Measurements from ENCODE around the gene LINGO4.
A peak's percentile ranks its signal among the peaks of the same experiment; 100 is the strongest.

LINGO4 gene

GRCh38 chr1:151841141-151841540 is 35.9 kb upstream of the LINGO4 start:
- TF ChIP-seq POLR2A (IDR thresholded peaks at IDR 0.05; ENCODE audit: low read depth, low read length) = no peak
- no peak for TF ChIP-seq TAF1 (IDR thresholded peaks at IDR 0.05; ENCODE audit: borderline replicate concordance, low read depth, low read length)
- TF ChIP-seq POLR2AphosphoS5 (IDR thresholded peaks at IDR 0.05; ENCODE audit: low read depth, low read length) = no peak
- no peak for FAIRE-seq
- DNase-seq (ENCODE audit: insufficient read length) = no peak

- TF ChIP-seq TAF1 (IDR thresholded peaks at IDR 0.05; ENCODE audit: borderline replicate concordance, low read depth, low read length) = no peak
- TF ChIP-seq POLR2AphosphoS5 (IDR thresholded peaks at IDR 0.05; ENCODE audit: low read depth, low read length) = no peak
- TF ChIP-seq POLR2A (IDR thresholded peaks at IDR 0.05; ENCODE audit: low read depth, low read length) = no peak
- FAIRE-seq = no peak
These were observed 35.2 kb upstream of the LINGO4 start for GRCh38 chr1:151840421-151840820.

GRCh38 chr1:151839457-151840403 is 34.5 kb upstream of the LINGO4 start, which contains the start of gene C2CD4D:
Gene C2CD4D (minus strand): TSS chr1:151839820. CDS start chr1:151838989, 831 bp downstream.
- TF ChIP-seq POLR2A (IDR thresholded peaks at IDR 0.05; ENCODE audit: low read depth, low read length) = peak; percentile 45; the same call in 1 of the 2 replicates
- no peak for TF ChIP-seq TAF1 (IDR thresholded peaks at IDR 0.05; ENCODE audit: borderline replicate concordance, low read depth, low read length)
- peak; percentile 53 for DNase-seq (ENCODE audit: insufficient read length)
- peak; percentile 67 for FAIRE-seq

More at GRCh38 chr1:151840421-151840820, 35.2 kb upstream of the LINGO4 start:
- DNase-seq (ENCODE audit: insufficient read length) = no peak

DNA sequence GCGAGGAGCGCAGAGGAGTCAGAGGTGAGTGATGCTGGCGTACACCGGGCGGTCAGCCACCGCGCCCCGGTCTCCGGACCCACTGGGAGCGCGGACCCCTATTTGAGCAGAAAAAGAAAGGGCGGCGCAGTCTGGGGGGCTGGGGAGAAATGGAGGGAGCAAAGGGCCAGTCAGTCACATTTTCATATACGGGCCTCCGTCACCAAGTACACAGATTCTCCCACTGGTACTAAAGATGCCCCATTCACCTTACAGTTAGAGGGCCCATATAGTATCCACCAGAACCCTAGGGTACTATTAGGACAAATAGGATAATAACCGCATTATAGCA is 33.8 kb upstream of the LINGO4 start:
- DNase-seq (ENCODE audit: insufficient read length) = no peak
- no peak for FAIRE-seq
- TF ChIP-seq TAF1 (IDR thresholded peaks at IDR 0.05; ENCODE audit: borderline replicate concordance, low read depth, low read length) (no peak), POLR2AphosphoS5 (IDR thresholded peaks at IDR 0.05; ENCODE audit: low read depth, low read length) (no peak), POLR2A (IDR thresholded peaks at IDR 0.05; ENCODE audit: low read depth, low read length) (no peak)

DNA sequence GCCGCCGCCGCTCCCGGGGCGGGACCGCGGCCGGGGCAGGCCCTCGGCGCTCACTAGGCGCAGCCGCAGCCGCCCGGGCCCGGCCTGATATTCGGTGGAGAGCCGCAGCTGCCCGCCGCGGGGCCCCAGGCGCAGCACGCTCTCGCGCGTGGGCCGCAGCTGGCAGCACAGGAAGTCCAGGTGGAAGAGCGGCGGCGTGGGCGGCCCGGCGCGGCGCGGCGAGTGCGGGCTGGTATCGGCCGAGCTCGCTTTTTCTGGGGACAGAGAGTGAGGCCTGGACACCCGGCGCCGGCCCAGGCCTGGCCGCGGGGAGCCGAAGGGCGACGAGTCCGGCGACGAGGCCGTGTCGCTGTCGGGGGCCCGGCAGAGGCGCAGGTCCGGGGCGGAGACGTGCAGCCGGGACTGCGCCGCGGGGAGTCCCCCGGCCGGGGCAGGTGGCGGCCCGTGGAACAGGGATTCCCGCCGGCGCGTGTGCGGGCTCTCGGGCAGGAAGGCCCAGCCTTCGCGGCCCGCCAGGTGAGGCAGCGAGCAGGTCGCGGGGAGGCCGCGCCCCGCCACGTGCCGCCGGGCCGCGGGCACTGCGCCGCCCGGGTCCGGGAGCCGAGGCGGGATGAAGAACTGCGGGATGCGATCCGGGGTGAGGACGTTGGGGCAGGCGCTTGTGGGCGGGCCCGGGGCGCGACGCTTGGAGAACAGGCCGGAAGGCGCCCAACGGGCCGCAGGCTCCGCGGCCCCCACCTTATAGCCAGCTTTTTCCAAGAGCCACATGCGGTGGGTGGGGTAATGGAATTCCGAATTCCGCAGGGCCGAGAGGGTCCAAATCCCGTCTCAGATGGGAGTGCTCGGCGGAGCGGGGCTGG is 33.2 kb upstream of the LINGO4 start:
- TF ChIP-seq POLR2AphosphoS5 (IDR thresholded peaks at IDR 0.05; ENCODE audit: low read depth, low read length) (no peak), TAF1 (IDR thresholded peaks at IDR 0.05; ENCODE audit: borderline replicate concordance, low read depth, low read length) (no peak), POLR2A (IDR thresholded peaks at IDR 0.05; ENCODE audit: low read depth, low read length) (no peak)
- FAIRE-seq (peak; percentile 62), DNase-seq (ENCODE audit: insufficient read length) (peak; percentile 58)

DNA sequence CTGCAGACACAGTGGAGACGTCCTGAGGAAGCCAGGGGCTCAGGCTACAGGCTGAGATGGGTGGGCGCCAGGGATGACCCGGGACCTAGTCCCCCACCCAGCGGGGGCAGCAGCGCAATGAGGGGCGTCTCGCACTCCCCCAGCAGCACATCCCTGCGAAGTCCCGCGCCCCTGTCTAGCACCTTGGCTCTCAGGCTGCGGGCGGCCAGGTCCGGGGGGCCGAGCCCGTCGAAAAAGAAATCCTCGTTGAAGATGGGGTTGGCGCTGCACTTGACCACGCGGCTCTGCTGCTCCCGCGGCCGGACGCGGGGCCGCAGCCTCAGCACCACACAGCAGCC is 32.6 kb upstream of the LINGO4 start:
- FAIRE-seq (no peak), DNase-seq (ENCODE audit: insufficient read length) (no peak)
- no peak for TF ChIP-seq POLR2AphosphoS5 (IDR thresholded peaks at IDR 0.05; ENCODE audit: low read depth, low read length)
- TF ChIP-seq POLR2A (IDR thresholded peaks at IDR 0.05; ENCODE audit: low read depth, low read length) = no peak
- no peak for TF ChIP-seq TAF1 (IDR thresholded peaks at IDR 0.05; ENCODE audit: borderline replicate concordance, low read depth, low read length)

GRCh38 chr1:151837197-151837596 is 32.0 kb upstream of the LINGO4 start:
- TF ChIP-seq POLR2AphosphoS5 (IDR thresholded peaks at IDR 0.05; ENCODE audit: low read depth, low read length) = no peak
- TF ChIP-seq TAF1 (IDR thresholded peaks at IDR 0.05; ENCODE audit: borderline replicate concordance, low read depth, low read length) = no peak
- TF ChIP-seq POLR2A (IDR thresholded peaks at IDR 0.05; ENCODE audit: low read depth, low read length) = no peak
- FAIRE-seq (no peak), DNase-seq (ENCODE audit: insufficient read length) (no peak)

- TF ChIP-seq TAF1 (IDR thresholded peaks at IDR 0.05; ENCODE audit: borderline replicate concordance, low read depth, low read length) (no peak), POLR2A (IDR thresholded peaks at IDR 0.05; ENCODE audit: low read depth, low read length) (no peak), POLR2AphosphoS5 (IDR thresholded peaks at IDR 0.05; ENCODE audit: low read depth, low read length) (no peak)
- no peak for DNase-seq (ENCODE audit: insufficient read length)
- FAIRE-seq = no peak
These were observed 30.4 kb upstream of the LINGO4 start for GRCh38 chr1:151835596-151835995.

GRCh38 chr1:151834239-151834638 is 29.0 kb upstream of the LINGO4 start:
- no peak for TF ChIP-seq TAF1 (IDR thresholded peaks at IDR 0.05; ENCODE audit: borderline replicate concordance, low read depth, low read length)
- no peak for TF ChIP-seq POLR2A (IDR thresholded peaks at IDR 0.05; ENCODE audit: low read depth, low read length)
- TF ChIP-seq POLR2AphosphoS5 (IDR thresholded peaks at IDR 0.05; ENCODE audit: low read depth, low read length) = no peak
- FAIRE-seq (no peak), DNase-seq (ENCODE audit: insufficient read length) (no peak)

DNA sequence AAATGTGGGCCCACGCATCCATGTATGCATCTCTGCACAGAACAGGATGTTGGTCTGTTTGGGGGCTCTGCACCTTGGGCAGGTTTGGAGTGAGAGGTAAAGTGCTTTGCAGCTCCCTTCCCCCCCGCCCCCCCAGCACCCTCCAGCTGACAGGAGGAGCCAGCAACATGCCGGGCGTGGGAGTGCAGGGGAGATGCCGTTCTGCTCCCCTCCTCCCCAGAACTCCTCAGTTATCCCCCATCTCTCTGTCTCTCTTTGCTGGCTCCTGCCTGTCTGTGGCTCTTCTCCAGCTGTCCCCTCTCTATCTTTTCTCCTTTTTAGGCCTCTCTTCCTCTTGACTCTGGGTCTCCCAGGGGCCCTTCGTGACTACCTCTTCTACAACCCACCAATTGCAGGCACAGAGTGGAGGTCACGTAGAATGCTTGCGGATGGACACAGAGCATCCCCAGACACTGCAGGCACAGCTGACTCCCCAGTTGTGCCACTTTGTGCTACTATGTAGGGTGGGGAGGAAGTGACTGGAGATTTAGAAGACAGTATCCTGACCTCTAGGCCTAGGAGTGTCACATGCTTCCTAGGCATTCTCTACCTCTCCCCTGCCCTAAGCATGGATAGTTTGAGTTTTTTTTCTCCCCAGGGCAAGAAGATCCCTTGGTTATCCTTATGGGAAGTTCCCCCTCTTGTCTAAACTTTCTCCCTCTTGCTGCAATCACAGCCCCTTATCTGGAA is 28.1 kb upstream of the LINGO4 start:
- TF ChIP-seq POLR2AphosphoS5 (IDR thresholded peaks at IDR 0.05; ENCODE audit: low read depth, low read length) (no peak), POLR2A (IDR thresholded peaks at IDR 0.05; ENCODE audit: low read depth, low read length) (no peak), TAF1 (IDR thresholded peaks at IDR 0.05; ENCODE audit: borderline replicate concordance, low read depth, low read length) (no peak)
- DNase-seq (ENCODE audit: insufficient read length) = no peak
- FAIRE-seq = no peak
